GM21576 (cell line): ENCODE results near the gene MAPK8.

Experiments
- ATAC-seq: cut with Tn5 transposase; IDR thresholded peaks from one replicate; pipeline ENCODE4 v1.9.1; 2021; ENCODE audit warnings: mild to moderate bottlenecking, moderate library complexity; ENCODE audit not compliant: unreplicated experiment

Gene MAPK8

DNA sequence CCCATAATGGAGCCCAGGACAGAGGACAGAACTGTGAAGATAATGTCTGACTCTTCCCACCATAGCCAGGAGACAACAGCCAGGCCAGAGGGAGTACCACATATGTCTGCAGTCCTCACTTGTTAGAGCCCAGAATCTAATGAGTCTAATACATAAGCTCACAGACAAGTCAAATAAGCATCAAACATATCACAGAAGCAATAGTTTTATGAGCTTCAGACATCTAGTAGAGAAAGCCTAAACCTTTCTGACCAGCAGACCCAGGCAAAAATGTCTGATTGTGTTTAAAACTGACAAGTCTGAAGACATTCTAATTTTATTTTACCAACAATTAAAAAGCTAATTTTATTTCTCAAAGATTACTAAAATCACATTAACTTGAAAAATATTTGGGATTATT is 75.5 kb downstream of the MAPK8 start:
- ATAC-seq: no peak

GRCh38 chr10:48382982-48383381 is 76.5 kb downstream of the MAPK8 start:
- ATAC-seq: no peak

DNA sequence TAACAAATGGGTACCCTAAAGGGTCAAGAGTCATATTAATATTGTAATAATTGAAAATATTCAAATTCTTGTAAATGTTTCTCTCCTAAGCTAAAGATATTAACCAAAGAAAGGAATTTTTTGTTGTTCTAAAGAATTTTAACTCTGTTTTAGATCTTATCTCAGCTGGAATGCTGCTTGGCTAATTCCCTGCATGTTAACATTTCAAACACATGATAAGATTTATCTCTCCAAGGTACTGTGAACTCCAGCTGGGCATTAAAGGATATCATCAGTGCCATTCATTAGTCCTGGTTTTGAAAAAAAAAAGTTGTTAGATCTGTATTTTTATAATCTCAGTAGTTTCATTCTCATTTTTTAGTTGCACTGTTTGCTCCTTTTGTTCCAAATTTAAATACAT is 76.9 kb downstream of the MAPK8 start:
- ATAC-seq: no peak

- ATAC-seq: no peak
Measured at GRCh38 chr10:48384699-48384982, 78.2 kb downstream of the MAPK8 start.

GRCh38 chr10:48389272-48389671 is 82.8 kb downstream of the MAPK8 start:
- ATAC-seq: no peak

DNA sequence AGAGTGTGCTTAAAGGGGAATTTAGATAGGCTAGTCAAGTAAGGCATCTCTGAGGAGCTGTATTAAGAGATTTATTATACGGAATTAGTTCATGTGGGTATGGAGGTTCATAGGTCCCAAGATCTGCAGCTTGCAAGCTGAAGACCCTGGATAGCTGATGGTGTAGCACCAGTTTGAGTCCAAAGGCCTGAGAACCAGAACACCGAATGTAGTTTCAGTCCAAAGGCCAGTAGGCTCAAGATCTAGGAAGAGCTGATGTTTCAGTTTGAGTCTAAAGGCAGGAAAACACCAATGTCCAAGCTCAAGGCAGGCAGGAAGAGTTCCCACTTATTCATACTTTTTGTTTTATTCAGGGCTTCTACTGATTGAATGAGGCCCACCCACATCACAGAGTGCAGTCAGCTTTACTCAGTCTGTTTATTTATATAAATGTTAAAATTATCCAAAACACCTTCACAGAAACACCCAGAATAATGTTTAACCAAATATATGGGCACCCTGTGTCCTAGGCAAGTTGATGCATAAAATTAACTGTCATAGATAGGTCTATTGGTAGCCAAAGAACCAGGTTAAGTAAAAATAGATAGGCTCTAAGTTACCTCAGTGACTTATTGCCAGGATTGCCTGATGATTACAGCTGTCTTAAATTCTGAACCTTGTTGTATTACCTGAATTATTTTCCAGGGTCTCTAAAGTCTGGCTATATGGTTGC is 83.5 kb downstream of the MAPK8 start:
- ATAC-seq: no peak

GRCh38 chr10:48390558-48390871 is 84.0 kb downstream of the MAPK8 start:
- no peak for ATAC-seq

DNA sequence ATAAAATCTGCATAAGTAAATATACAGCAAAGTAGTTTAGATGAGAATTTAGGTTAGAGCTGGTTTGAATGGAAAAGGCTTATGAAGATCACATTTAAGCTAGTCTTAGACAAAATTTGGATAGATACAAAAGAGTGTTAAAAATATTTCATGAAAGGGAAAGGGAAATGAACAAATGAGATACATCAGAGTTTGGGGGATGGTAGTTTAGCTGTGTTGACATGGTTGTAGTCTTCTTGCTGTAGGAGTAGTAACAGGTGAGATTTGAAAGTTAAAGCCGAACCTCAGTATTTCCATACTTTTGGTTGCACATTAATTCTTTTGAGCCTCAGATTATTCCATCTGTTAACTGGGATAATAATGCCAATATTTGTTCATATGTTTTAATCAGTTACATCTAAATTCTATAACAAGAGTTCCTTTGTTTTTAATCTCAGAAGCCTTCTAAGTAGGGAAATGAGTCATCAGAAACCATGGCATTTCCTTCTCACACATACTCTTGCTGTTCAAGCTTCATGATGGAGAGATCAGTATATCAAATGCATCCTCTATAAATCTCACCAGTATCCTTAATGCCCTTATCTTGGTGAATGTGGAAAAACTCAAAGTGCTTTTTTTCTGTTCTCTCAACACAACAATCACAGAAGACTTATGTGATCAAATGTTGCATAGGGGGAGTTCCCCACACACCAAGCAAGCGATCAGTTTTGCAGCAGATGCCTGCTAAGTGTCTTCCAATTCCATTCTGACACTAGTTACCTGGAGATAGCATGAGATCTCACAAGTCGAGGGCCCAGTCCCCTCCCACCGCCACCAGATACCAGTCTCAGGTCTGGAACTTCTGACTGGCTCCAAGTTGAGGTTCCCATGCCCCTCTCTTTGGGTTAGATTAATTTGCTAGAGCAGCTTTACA is 84.7 kb downstream of the MAPK8 start:
- ATAC-seq: peak; percentile 82

DNA sequence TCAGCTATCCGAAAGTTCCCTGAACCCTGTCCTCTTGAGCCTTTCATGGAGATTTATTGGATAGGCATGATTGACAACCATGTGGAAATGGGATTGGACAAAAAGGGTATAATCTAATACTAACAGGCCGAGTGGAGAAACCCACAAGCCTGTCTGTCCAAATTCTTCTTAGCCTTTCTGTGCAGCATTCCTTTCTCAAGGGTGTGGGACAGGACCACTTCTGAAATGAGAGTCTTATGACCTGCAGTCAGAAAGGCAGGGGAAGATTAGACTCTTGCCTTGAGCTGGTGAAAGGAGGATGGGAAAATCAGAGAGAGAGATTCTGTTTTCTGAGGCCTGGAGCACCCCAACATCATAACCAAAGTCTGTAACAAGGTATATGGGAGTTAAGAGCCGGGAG is 85.5 kb downstream of the MAPK8 start:
- ATAC-seq: no peak

DNA sequence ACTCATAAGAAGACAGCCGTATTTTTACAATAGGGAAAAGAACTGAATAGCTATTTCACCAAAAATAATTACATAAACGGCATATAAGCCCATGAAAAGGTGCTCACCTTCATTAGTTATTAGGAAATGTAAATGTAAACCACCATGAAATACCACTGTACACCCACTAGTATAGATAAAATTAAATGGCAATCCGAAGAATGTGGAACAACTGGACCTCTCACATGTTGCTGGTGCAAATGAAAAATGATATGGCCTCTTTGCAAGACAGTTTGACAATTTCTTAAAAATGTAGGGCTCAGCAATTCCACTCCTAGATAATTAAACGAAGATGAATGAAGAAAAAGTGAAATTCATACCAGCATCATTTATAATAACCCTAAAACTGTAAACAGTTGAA is 91.8 kb downstream of the MAPK8 start:
- ATAC-seq: no peak

DNA sequence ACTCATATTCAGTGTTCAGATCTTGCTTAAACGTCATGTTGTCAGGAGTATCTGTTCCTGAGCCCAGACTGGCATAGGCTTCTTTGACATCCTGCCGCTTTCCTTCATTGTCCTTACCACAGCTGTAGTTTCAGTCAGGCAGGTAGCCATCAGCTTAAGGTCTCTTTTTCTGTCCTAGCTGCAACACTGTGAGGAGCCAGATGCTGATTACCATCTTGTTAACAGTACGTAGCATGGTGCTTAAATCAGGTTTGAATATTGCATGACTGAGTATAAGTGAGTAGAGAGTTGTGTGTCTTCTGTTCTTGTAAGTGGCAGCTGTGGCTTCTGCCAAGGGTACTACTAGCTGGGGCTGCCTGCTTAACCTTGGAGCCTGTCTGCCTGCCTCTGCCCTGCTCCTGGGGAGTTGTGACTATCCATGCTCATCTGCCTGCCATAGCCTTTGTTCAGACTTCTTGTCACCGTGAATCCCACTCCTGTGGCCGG is 92.6 kb downstream of the MAPK8 start:
- ATAC-seq: no peak

DNA sequence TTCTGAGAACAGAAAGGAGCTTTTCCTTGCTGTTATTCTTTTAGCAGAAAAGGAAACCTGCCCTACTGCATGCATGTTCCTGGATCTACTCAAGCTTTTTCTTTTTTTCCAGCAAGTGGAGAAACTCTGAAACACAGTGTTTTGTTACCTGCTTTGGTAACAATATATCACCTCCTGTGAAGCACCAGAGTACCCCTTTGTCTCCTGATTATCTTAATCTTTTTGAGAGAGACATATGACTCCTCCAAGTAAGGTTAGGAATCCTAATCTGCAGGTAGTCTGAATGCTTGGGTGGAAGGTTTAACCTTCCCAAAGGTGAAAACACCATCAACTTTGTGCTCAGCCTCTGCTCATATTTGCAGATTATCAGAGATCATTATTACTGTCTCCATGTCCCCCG is 93.1 kb downstream of the MAPK8 start:
- no peak for ATAC-seq

DNA sequence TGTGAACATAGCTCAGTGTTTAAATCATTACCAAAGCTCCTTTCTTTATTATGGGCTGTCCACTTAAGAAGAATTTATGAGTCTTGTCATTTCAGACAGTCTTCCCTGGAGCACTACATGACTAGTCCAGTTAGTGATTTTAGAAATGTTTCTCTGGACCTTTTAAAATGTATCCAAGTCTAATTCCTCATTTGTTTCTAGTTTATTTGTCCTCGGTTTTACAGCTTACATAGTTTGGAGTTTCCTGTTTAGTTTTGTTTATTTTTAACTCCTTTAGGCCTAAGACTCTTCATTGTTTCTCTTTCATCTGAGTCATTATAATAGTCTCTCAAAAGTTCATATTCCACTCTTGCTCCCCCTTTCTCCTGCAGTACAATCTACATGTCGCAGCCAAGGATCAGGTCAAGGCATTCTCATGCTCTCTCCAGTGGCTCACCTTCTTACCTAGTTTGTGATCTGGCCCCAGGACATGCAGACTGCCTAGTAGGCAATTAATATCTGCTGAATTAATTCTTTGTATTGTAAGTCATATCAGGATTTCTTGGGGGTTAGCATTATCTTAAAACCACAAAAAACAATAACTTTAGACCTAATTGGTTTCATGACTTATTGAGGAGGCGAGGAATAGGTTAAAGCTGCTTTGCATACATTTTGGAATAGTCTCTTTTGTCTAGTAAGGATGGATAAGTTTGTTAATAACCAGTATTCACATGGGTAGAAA is 93.8 kb downstream of the MAPK8 start:
- ATAC-seq: no peak

- ATAC-seq: no peak
Measured at GRCh38 chr10:48400850-48401220, 94.4 kb downstream of the MAPK8 start.

- no peak for ATAC-seq
Measured at GRCh38 chr10:48404646-48405045, 98.2 kb downstream of the MAPK8 start.

DNA sequence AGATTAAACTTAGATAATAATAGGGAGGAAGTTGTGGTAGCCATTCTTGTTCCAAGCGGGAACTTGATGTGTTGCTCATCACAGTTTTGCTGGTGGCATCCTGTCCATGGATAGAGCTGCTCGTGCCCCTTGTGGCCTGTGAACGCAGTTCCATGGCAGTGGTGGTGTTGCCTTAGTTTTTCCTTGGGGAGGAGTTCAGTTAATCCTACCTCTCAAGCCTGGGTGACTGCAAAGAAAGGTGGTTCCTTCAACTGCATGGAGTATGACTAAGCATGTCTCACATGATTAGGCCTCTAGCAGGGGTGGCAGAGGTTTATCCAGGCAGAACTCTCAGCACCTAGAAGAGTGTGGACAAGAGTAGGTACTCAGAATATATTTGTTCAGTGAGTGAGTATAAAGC is 99.7 kb downstream of the MAPK8 start:
- no peak for ATAC-seq

DNA sequence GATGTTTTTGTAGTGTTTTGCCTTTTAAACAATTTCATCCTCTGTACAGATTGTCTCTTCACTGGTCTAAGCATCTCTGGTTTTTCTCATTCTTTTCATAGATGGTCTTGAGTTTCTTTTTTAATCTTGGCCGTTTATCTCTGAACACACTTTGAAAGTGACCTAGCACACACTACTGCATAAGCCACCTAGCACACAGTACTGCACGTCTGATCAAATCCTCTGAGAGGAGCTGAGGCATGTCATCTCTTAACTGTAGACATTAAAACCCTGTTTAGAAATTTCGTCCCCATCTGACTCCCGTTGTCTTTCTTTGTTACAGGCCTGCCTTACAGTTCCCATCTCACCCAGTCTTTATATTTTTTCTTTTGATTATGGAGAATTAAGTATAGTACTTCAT is 100.2 kb downstream of the MAPK8 start:
- ATAC-seq: no peak

- no peak for ATAC-seq
Measured at GRCh38 chr10:48410503-48410902, 104.0 kb downstream of the MAPK8 start.

GRCh38 chr10:48411510-48411909 is 105.0 kb downstream of the MAPK8 start:
- no peak for ATAC-seq

- no peak for ATAC-seq
Measured at GRCh38 chr10:48412081-48412480, 105.6 kb downstream of the MAPK8 start.

- no peak for ATAC-seq
Measured at GRCh38 chr10:48412933-48413332, 106.5 kb downstream of the MAPK8 start.

DNA sequence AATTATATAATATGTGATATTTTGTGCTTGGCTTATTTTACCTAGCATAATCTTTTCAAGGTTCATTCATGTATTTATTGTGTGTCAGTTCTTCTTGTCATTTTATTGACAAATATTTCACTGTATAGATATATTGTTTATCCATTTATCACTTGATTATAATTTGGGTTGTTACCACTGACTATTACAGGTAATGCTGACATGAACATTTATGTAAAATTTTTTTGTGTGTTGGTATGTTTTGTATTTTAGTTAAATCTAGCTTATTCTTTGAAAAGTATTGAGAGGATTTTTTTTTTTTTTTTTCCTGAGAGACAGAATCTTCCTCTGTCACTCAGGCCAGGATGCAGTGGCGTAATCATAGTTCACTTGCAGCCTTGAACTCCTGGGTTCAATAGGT is 107.7 kb downstream of the MAPK8 start:
- ATAC-seq: no peak
